ACC112 (cell line): ENCODE measurements around the gene NUP210L.
A peak's percentile ranks its signal among the peaks of the same experiment; 100 is the strongest.
"Not testable (repeated sequence)": the region's sequence is repeated elsewhere in the genome, so short reads cannot be mapped to it uniquely, and the experiment has no call there.

Experiments
- H2AFZ ChIP-seq: fragments of 200-600 bp; sonication (generic); one replicate; pipeline ENCODE4 v1.6.0; 2017; ENCODE audit warnings: antibody characterized with exemption, low read length; ENCODE audit not compliant: unreplicated experiment
- H3K27ac ChIP-seq: fragments of 200-600 bp; sonication (generic); 2 replicates; pipeline ENCODE4 v1.5.1; 2014; ENCODE audit warnings: low read depth, mild to moderate bottlenecking, antibody characterized with exemption, low read length, moderate library complexity
- H3K27me3 ChIP-seq: fragments of 200-600 bp; sonication (generic); 2 replicates; pipeline ENCODE4 v1.6.1; 2014; ENCODE audit warnings: mild to moderate bottlenecking, antibody characterized with exemption, low read length, moderate library complexity, mixed read lengths; ENCODE audit not compliant: insufficient read depth
- H3K36me3 ChIP-seq: fragments of 200-600 bp; sonication (generic); 2 replicates; pipeline ENCODE4 v1.6.1; 2016; ENCODE audit warnings: mild to moderate bottlenecking, antibody characterized with exemption, low read length, moderate library complexity, mixed read lengths; ENCODE audit not compliant: insufficient read depth
- H3K4me1 ChIP-seq: fragments of 200-600 bp; sonication (generic); one replicate; pipeline ENCODE4 v1.6.1; 2016; ENCODE audit warnings: low read length, mixed read lengths; ENCODE audit not compliant: insufficient read depth, unreplicated experiment, control insufficient read depth
- H3K4me3 ChIP-seq: fragments of 200-600 bp; sonication (generic); 2 replicates; pipeline ENCODE4 v1.5.1; 2014; ENCODE audit warnings: mild to moderate bottlenecking, low read depth, low read length
- H3K79me2 ChIP-seq: fragments of 200-600 bp; sonication (generic); one replicate; pipeline ENCODE4 v1.6.0; 2016; ENCODE audit warnings: low read length; ENCODE audit not compliant: control insufficient read depth, unreplicated experiment, insufficient read depth

Gene NUP210L

GRCh38 chr1:153995202-153995601 lies 159.7 kb downstream of the NUP210L start:
- Histone ChIP-seq H3K36me3 (peaks cover 29% of the 10 kb centered on the region), H3K27ac (no peak overlapping the region)

GRCh38 chr1:153991806-153992205 lies 163.1 kb downstream of the NUP210L start:
- Histone ChIP-seq H3K36me3 (peaks cover 29% of the 10 kb centered on the region), H3K27ac (peak overlapping the region; percentile 79), H3K4me3 (peak overlapping the region; percentile 98)

More at GRCh38 chr1:153995202-153995601, 159.7 kb downstream of the NUP210L start:
- no peaks in the 10 kb centered on the region for H3K27me3 ChIP-seq
- H2AFZ ChIP-seq = no peak overlapping the region
- H3K79me2 ChIP-seq = peaks cover 22% of the 10 kb centered on the region
- H3K4me1 ChIP-seq = peaks cover 14% of the 10 kb centered on the region
- H3K4me3 ChIP-seq = no peak overlapping the region

GRCh38 chr1:153991151-153991630 lies 163.7 kb downstream of the NUP210L start:
- H3K27me3 ChIP-seq = no peaks in the 10 kb centered on the region
- H3K4me1 ChIP-seq = peaks cover 20% of the 10 kb centered on the region
- H3K27ac ChIP-seq = peak overlapping the region; percentile 79
- H3K4me3 ChIP-seq = peak overlapping the region; percentile 98
- H3K79me2 ChIP-seq = peaks cover 22% of the 10 kb centered on the region
- peaks cover 29% of the 10 kb centered on the region for H3K36me3 ChIP-seq
- peak overlapping the region; percentile 2 for H2AFZ ChIP-seq

More at GRCh38 chr1:153991806-153992205, 163.1 kb downstream of the NUP210L start:
- Histone ChIP-seq H3K27me3 (no peaks in the 10 kb centered on the region), H2AFZ (no peak overlapping the region), H3K4me1 (peaks cover 17% of the 10 kb centered on the region), H3K79me2 (peaks cover 22% of the 10 kb centered on the region)

DNA sequence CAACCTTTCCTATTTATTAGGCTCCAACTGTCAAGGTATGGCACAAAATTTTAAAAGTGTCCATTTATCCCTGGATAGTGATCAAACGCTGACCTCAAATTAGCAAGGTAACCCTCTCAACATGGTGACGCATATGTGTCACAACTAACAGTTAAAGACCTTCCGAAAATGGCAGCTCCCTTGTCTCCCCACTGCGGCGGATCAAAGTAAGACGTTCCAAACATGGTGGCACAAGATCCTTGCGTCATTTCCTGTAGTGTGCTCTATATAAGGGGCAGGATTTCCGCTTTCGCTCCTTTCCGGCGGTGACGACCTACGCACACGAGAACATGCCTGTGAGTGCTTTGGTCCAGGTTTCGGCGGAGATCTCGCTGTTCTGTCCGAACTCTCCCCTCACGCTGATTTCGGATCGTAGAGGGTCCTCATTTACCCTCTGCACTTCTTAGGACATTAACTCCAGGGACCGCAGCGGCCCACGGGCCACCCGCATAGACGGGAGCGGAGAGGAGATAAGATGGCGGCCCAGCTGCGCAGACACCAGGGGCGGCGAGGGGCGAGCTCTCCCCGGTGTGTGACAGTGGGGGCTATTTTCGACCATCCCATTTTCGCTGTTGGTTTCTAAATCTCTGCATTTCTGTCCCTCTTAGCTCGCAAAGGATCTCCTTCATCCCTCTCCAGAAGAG lies 164.3 kb downstream of the NUP210L start, which contains the start of gene RPS27:
RPS27 (plus strand) TSS at position 295 of the 683 bp plus-strand sequence; CDS start at position 330, 35 bp downstream.
- Histone ChIP-seq H3K79me2 (peaks cover 26% of the 10 kb centered on the region), H3K27me3 (no peaks in the 10 kb centered on the region), H3K27ac (peak within 1 kb of the TSS; percentile 79), H3K4me1 (peaks cover 20% of the 10 kb centered on the region), H2AFZ (peak within 1 kb of the TSS; percentile 58), H3K4me3 (peak within 1 kb of the TSS; percentile 98), H3K36me3 (peaks cover 27% of the 10 kb centered on the region)

DNA sequence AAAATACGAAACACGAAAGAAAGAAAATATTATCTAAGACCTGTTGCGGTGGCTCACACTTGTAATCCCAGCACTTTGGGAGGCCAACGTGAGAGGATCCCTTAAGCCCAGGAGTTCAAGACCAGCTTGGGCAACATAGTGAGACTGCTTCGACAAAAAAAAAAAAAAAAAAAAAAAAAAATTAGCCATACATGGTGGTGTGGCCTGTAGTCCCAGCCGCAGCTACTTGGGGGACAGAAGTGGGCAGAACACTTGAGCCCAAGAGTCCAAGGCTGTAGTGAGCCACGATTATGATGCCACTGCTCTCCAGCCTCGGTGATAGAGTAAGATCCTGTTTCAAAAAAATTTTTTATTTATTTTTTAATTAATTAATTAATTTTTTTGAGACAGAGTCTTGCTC lies 167.3 kb downstream of the NUP210L start:
- Histone ChIP-seq H3K36me3 (peaks cover 25% of the 10 kb centered on the region), H3K27ac (peak overlapping the region; percentile 85; the same call in 1 of the 2 replicates), H2AFZ (no peak overlapping the region), H3K27me3 (no peaks in the 10 kb centered on the region), H3K79me2 (peaks cover 51% of the 10 kb centered on the region), H3K4me3 (no peak overlapping the region), H3K4me1 (peaks cover 21% of the 10 kb centered on the region)

DNA sequence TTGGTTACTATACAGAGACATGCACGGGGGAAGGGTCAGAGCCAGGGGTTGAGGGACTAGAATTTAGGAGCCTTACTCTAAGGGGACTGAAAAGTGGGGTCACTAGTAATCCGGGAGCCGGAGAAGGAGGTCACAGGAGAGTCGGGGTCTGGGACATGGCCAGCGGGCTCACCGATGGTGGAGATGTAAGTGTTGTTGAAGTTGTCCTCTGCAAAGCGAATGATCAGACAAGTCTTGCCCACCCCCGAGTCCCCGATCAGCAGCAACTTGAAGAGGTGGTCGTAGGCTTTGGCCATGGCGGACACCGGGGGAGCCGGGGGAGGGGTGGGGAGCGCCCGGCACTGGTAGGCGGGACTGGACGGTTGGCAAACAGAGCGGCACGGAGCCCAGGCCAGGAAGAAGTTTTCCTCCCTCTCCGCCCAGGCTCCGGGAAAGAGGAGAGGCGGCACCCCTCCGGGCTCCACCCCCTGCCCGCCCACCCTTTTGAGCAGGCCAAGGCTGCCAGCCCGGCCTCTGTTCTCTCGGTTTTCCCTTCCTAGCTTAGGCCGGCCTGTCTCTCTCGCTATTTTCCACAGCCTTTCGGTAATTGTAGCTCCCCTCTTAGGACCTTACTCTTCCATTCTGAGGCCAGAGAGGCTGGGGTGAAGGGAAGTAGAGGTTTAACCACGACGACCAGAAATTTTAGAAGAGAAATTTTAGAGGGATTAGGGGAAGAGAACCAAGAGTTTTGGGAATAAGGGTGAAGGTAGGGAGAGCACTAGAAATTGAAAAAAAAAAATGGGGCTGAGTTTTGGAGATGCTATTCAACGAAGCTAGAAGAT lies 168.7 kb downstream of the NUP210L start, which contains the start of gene RAB13:
RAB13 (minus strand) TSS at position 399 of the 821 bp plus-strand sequence; CDS start at position 296, 103 bp downstream.
- Histone ChIP-seq H3K79me2 (peaks cover 38% of the 10 kb centered on the region), H3K36me3 (peaks cover 14% of the 10 kb centered on the region), H3K27ac (peak within 1 kb of the TSS; percentile 85), H3K27me3 (no peaks in the 10 kb centered on the region), H2AFZ (peak within 1 kb of the TSS; percentile 99), H3K4me3 (peak within 1 kb of the TSS; percentile 85), H3K4me1 (peaks cover 12% of the 10 kb centered on the region)

- Histone ChIP-seq H3K4me1 (peaks cover 12% of the 10 kb centered on the region), H3K27me3 (no peaks in the 10 kb centered on the region), H3K79me2 (peaks cover 33% of the 10 kb centered on the region), H2AFZ (peak overlapping the region; percentile 70), H3K4me3 (peak overlapping the region; percentile 85), H3K36me3 (peaks cover 14% of the 10 kb centered on the region), H3K27ac (peak overlapping the region; percentile 83)
Measured at GRCh38 chr1:153985341-153985912, 169.4 kb downstream of the NUP210L start.

DNA sequence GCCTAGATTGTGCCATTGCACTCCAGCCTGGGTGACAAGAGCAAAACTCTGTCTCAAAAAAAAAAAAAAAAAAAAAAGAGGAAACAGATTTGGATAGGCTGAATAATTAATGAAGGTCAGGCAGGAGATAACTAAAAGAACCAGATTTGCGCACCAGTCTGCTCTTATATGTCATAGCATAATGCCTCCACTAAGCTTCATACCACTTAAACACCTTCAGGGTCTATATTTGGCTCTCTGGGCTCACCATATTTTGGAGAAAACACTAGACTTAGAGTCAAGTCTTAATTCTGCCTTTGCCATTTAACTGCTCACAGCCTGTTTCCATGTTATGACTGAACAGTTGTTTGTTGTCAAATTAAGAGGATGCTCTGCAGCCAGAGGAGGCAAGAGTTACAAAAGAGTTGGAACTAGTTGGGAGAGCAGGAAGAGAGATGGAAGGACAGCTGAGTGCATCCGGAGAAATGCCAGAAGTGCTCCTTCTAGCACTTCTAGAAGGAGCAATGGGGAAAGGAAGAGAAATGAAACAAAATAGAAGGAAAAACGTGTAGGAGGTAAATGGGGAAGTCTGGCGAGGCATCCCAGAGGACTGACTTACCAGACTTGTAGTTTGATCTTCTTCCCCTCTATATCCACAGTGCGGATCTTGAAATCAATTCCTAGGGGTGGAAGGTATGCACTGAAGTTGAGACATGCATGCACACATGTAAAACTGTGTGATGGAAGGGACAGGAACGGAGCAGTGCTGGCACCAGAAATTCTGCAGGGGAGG lies 170.6 kb downstream of the NUP210L start:
- H3K27ac ChIP-seq = peak overlapping the region; percentile 83; the same call in 1 of the 2 replicates
- H2AFZ ChIP-seq = no peak overlapping the region
- peaks cover 33% of the 10 kb centered on the region for H3K79me2 ChIP-seq
- no peaks in the 10 kb centered on the region for H3K27me3 ChIP-seq
- H3K36me3 ChIP-seq = peaks cover 14% of the 10 kb centered on the region
- H3K4me1 ChIP-seq = peaks cover 7% of the 10 kb centered on the region
- peak overlapping the region; percentile 85 for H3K4me3 ChIP-seq

DNA sequence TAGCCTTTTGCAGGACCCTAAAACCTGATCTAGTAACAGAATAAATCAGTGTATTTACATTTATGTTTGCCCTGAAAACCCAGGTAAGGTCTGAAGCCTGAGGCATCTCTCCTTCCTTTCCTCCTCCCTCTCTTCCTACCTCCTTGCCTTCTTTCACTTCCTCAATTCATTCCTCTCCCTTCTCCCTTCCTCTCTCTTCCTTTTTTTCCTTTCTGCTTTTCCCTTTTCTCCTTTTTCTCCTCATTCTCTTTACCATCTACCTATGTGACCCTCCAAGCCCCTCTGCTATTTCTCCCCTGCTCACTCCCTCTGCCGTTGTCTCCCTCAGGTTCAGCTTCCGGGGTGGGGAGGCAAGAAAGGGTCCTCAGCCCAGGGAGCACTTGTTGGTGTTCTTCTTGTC lies 173.1 kb downstream of the NUP210L start:
- H3K79me2 ChIP-seq = peaks cover 39% of the 10 kb centered on the region
- peaks cover 12% of the 10 kb centered on the region for H3K4me1 ChIP-seq

GRCh38 chr1:153979091-153979490 lies 175.8 kb downstream of the NUP210L start:
- peaks cover 32% of the 10 kb centered on the region for H3K79me2 ChIP-seq
- peaks cover 15% of the 10 kb centered on the region for H3K4me1 ChIP-seq
- not testable (repeated sequence) for H2AFZ ChIP-seq, H3K4me3 ChIP-seq, H3K27ac ChIP-seq, H3K27me3 ChIP-seq
- H3K36me3 ChIP-seq = peaks cover 19% of the 10 kb centered on the region

More for the DNA sequence above, 173.1 kb downstream of the NUP210L start:
- not testable (repeated sequence) for H3K27me3 ChIP-seq, H3K27ac ChIP-seq, H3K4me3 ChIP-seq, H2AFZ ChIP-seq
- peaks cover 14% of the 10 kb centered on the region for H3K36me3 ChIP-seq
